Stimulated activated CD4-positive, alpha-beta T cell treated with anti-CD3 and anti-CD28 coated beads, Interleukin-4, amount 100 ng/mL, for 24 hours (primary cell): ENCODE measurements around the gene TOPBP1.
A peak's percentile ranks its signal among the peaks of the same experiment; 100 is the strongest.
"Not testable (repeated sequence)": the region's sequence is repeated elsewhere in the genome, so short reads cannot be mapped to it uniquely, and the experiment has no call there.

Experiments
- DNase-seq: peaks from one replicate; pipeline ENCODE4 v3.0.0-alpha.2; 2020

Gene TOPBP1

DNA sequence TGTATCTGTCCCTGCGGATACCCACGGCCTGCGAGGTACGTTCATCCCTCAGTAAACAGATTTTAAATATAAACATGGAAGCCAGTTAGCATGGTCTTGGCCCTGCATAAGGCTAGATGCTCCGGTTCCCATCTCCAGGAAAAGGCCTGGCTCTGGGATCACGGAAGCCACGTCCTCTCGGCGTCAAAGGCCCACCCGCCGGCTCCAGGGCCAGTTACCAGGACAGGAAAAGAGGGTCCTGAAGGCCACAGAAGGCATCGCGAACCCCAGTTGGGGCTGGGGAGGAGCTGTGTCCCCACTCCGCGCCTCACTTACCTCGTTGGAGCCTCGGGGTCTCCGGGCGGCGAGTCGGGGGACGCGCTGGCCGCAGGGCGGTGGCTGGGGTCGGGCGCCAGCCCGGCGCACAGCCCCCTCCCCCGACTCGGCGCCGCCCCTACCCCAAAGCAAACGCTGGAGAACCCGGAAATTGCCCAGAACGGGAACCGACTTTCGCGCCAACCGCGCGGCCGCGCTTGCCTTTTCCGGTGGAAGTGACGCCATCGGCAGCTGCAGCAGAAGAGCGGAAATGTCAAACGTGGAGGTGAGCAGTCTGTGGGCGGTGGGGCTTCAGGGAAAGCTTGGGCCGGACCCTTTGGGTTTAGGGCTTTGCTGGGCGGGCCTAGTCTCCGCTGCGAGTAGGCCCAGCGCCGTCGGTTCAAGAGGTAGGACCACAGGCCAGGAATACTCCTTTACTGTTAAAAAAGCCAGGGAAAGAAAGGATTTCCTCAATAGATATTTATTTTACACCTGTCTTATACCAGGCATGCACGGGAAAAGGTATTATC, at the start of gene TOPBP1:
Gene TOPBP1 (minus strand): TSS at position 488 of the 824 bp plus-strand sequence. CDS start 814 bp downstream, outside the sequence.
- DNase-seq: peak; percentile 91

DNA sequence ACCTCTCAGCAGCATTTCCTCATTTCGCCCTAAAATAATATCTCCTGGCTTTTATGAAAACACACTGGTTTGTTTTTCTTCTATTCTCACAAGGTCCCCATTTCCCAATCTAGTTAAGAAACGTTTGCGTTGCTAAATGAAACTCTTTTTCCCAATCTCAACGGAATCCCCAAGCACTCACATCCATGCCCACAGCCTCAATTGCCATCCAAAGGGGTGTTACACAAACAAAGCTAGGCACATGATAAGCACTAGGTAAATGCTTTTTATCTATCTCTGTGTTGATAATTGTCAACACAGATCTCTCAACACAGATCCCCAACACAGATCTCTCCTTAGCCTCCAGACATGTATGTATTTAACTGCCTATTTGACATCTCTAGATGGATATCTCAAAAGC, 49.3 kb upstream of the TOPBP1 start:
- DNase-seq: no peak

DNA sequence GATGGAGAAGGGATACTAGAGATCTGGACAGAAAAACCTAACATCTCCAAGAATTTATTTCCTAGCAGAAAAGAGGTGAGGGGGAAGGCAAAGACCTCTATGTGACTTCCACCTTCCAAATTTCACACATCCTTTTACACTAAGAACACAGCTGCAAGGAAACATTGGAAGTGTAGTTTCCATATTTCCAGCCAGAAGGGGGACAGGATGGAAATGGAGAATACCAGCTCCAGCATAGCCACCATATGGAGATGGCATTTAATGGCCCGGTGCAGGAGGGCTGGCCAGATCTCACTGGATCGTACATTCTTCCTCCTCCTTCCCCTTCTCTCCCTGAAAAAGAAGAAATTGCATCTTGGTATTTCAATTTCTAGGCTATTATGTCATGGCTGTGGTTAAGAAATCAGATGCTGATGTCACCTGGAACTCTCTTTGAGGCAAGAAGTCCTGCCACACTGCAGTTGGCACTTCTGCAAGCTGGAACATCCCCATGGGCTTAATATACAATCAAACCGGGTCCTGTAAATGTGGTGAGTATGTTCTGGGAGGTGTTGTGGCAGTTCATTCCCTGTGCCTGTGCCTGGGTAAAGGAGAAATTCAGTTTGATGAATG, 47.5 kb upstream of the TOPBP1 start:
- DNase-seq: no peak

DNA sequence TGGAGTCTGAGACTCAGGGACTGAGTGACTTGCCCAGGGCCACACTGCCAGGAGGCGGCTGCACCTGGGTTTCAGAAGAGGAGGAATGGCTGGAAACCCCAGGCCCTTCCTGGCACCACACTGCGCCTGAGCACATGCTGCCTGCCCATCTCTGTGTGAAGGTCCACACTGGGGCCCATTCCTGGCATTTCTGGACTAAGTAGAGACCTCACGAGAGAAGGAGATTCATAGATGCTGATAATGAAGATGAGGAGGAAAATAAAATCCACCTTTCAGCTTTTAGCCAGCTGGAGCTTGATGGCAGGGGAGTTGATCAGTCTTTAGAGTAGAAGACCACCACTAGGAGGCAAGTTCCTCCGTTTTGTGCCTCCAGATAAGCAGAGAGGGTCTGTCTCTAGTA, 44.3 kb upstream of the TOPBP1 start:
- DNase-seq: no peak

DNA sequence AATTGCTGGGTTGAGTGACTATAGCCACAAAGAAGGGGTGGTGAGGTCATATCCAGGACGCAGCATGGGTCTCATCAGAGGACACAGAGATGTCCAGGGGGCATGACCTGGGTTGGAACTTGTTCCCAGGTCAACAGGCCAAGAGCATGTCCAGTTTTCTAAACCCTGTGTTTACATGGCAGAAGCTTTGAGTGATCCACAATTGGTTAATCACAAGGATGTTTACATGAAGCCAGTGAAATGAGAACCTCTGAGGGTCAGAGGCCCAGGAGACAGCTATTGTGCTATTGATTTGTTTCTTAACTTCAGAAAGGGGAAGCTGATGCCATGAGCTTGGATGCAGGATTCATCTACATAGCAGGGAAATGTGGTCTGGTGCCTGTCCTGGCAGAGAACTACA, 42.2 kb upstream of the TOPBP1 start:
- DNase-seq: no peak

DNA sequence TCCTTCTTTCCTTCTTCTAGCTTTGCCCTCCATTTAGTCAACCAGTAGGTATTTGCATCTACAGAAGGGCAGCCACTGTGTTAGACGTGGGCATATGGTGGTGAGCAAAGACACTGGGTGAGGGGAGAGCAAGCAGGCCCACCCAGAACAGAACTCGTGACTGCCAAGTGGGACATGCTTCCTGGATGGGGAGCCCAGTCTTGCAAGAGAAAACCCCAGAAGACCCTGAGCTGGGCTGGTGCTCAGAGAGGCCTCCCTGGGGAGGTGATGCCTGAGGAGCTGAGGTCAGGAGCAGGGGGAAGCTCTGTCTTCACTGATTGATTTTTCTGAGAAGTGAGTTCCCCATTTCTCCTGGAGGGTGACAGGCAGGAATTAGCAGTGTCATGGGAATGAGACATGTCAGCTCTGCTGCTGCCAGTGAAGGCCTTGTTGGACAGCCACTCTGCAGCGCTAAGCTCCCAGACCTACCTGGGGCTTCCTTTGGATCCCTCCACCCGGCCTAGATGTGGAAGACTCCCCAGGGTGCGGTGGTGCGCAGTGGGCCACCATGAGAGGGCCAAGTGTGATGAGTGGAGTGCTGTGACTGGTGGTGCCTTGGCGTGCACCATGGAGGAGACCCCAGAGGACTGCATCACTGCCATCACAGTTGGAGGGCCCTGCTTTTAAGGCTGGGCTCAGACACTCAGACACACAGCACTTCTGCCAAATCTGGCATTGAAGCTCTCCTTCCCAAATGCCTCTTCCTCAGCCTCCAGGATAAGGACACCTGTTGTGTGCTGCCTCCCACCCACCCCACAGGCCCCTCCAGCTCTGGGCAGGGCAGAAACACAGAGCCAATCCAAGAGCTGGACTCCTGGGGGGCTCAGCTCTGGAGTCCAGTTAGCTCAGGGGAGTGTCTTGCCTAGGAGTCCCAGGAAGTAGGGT, 40.0 kb upstream of the TOPBP1 start:
- DNase-seq: no peak

DNA sequence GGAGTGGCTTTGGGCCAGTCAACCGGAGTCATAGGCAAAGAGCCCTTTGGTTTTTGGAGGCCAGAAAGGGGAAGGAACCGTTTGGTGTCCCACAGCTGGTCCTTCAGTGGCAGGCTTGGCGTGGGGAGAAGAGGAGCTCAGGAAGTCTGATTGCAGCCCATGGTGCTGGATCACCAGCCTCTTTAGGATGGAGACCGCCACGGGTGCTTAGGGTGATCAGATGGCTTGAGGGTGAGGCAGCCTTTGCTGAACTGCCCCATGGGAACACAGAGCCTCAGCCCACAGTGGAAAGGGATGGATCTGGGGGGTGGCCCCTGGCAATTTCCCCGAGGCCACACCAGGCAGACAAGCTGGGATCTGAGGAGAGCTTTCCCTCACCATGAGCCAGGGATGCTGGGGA, 38.6 kb upstream of the TOPBP1 start:
- DNase-seq: no peak

DNA sequence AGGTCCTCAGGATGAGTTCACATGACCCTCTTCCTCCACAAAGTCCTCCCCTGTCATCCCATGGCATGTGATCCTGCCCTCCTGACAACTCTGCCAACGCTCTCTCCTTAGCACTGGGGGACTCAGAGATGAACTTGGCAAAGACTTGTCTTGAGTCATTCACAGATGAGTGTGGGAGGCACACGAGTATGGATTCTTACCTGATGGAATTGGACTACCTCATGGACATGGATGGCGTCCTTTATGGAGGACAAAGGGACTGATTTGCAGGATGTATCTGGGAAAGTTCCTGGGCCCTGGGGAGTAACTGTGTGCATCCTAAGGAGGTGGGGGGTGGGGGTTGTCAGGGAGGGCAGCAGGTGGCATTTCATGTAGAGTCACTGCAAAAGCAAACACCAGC, 38.2 kb upstream of the TOPBP1 start:
- DNase-seq: no peak

DNA sequence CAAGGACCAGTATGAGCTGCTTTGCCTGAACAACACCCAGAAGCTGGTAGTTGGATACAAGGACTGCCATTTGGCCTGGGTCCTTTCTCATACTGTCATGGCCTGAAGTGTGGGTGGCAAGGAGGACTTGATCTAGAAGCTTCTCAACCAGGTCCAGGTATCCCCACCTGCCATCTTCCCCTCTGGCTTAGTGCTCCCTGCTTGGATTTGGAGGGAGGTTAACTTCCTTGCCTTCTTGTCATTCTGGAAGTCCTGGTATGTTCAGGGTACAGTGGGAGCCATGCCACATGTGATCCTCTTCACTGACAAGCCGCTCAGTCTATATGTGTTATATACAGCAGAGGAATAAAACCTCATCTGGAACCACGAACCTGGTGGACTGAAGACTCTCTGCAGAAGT, 37.7 kb upstream of the TOPBP1 start:
- DNase-seq: no peak

DNA sequence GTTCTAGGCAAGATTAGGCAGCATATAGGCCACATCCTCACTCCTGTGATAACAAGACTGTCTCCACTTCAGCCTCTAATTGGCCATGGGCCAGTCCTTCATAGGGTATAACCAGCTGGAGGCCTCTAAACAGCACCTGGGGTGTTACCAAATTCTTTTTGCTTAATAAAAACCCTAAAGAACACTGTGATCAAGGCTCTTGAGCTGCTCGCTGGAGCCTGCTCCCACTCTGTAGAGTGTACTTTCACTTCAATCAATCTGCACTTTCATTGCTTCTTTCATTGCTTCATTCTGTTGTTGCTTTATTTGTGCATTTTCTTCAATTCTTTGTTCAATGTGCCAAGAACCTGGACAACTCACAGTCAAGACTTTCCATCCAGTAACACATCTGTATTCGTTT, 36.2 kb upstream of the TOPBP1 start:
- no peak for DNase-seq

DNA sequence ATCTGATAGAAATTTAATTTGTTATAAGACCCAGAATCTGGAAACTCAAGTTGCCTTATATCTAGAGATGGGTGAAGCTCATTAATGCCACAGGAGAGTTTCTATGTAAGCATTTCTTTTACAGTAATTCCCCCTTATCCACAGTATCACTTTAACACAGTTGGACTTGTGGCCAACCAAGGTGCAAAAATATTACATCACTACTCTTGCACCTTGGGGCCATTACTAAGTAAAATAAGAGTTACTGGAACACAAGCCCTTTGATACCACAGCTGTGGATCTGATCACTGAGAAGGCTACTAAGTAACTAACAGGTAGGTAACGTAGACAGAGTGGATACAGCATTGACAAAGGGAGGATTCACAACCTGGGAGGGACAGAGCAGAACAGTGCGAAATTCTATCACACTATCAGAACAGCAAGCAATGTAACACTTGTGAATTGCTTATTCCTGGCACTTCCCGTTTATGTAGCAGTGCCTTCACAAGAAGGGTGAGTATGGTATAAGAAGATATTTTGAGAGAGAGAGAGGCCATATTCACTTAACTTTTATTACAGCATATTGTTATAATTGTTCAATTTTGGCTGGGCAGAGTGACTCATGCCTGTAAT, 33.9 kb upstream of the TOPBP1 start:
- DNase-seq: no peak

DNA sequence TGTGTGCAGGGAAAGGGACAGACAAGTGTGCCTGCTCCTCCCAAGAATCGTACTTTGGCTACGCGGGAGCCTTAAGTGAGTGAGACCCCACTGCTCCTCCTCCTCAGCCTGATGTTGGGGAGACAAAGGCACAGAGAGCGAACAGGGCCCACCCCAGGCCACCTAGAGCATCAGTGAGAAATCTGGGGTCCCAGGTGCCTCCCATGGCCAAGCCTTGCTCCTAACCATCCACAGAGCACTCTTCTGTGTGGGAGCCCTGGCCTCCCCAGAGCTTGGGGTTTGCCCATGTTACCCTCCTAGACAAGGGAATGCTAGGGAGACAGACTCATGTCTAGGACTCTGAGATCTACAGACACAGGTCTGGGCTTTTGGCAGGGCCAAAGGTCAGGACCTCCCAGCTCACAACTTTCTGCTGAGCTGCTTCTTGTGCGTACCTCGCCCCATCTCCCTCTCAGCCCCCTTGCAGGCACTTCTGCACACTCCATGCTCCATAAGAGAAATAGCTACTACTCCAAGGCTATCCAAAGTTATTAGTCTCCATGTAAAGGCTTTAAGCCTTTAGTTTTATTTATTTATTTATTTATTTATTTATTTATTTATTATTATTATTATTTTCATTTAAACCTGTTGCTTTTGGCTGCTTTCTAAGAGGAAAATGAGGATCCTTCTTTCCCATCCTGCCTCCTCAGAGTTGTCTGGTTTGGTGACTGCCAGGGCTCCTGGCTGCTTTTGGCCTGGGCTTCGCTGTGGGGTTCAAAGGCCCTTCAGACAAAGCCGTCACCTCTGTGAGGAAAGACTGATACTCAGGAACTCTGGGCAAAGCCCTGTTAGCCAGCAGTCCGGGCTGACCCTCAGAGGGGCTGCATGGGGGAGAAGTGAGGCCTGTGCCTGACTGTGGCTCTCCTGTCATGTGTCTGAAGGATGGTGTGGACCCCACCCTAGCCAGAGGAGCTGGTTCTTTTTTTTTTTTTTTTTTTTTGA, 32.8 kb upstream of the TOPBP1 start:
- no peak for DNase-seq

DNA sequence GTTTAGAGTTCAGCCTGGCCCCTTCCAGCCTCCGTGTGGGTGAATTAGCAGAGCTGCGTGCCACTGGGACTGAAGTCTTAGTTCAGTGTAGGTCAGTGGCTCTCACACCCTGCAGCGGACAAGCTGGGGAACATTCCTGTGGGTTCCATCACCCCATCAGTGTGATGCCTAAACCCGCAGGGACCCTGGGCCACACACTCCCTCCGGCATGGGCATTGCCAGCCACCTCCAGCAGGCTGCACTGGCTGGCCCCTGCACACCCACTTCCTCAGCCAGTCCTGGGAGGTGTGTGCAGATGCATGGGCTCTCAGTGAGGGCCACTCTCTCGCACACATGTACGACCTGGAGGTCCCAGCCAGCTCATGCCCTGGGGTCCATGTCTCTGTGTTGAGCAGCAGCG, 32.1 kb upstream of the TOPBP1 start:
- no peak for DNase-seq

DNA sequence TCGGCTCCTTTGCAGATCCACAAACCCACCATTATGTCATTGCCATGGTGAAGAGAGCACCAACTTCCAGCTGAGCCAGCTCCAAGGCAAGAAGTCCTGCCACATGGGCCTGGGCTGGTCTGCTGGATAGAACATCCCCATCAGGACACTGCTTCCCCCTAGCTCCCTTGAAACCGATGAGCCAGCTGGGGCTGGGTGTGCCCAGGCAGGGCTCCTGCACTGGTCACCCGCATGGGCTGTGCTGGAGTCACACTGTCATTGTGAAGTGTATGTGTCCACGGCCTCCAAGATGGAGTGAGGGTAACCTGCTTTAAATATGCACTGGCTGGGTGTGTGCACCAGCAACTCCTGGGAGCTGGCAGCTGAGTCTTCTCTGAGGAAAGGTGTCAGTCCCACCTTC, 31.0 kb upstream of the TOPBP1 start:
- DNase-seq: no peak

DNA sequence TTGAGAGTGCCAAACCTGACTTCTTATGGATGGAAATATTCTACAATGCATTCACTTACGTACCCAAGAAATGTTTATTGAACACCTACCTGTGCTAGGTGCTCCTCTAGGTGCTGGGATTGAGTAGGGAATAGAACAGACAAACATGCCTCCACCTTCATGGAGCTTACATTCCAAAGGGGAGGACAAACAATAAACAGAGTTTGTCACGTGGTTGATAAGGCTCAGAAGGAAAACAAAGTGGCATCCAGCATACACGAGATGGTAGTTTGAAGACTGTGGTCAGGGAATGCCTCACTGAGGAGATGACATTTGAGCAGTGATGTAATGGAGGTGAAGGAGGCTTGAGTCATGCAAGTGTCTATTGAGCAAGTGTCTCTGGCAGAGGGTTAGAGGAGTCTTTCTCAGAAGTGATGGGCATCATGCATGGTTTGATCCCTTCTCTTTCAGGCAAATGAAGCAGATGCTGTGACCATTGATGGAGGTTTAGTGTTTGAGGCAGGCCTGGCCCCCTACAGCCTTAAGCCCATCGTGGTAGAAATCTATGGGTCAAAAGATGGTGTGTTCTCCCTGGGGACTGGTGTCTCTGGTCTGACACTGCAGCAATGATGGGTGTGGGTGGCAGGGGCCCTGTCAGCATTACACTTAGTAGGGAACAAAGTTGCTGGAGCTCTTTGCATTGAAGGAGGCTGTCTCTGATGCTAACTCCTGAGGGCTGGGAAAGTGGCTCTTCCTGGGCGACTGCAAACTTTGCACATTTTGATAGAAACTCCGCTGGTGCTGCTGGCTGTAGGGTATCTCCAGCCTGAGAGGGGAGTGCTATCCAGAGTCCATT, 29.7 kb upstream of the TOPBP1 start:
- DNase-seq: no peak

DNA sequence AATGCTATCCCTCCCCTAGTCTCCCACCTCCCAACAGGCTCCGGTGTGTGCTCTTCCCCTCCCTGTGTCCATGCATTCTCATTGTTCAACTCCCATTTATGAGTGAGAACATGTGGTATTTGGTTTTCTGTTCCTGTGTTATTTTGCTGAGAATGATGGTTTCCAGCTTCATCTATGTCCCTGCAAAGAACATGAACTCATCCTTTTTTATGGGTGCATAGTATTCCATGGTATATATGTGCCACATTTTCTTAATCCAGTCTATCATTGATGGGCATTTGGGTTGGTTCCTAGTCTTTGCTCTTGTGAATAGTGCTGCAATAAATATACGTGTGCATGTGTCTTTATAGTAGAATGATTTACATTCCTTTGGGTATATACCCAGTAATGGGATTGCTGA, 16.3 kb upstream of the TOPBP1 start:
- not testable (repeated sequence) for DNase-seq

DNA sequence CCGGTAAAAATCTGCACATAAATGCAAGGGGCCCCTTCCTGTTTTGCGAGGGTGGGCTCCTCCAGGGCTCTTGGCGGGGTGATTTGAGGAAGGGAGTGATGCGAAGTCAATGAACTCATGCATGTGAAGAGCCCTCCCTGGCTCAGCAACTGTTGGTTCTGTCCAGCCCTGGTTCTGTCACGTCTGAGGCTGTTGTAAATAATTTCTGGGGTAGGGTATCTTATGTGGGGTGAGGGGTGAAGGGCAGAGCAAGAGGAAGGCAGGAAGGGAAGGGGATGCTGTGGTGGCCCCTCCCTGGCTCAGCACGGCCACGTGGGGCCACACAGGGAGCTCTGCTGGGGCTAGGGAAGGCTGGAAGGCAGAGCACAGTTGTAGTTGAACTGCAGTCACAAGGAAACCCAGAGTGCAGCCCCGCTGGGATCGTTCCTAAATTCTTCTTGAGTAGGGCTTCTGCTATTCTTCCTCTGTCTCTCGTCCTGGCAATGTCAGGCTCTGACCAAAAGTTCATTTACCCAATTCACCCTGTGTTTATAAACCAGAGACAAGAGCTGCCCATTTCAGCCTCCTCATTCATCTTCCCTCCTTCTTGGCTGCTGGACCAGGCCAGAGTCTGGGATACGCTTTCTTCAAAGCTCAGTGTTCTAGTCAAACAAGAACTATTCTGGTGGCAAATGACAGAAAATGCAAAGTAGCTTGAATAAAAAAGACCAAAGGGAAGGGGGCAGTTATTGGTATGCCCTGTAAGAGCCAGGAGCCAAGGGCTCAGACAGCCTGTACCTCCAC, 14.8 kb upstream of the TOPBP1 start:
- DNase-seq: no peak

DNA sequence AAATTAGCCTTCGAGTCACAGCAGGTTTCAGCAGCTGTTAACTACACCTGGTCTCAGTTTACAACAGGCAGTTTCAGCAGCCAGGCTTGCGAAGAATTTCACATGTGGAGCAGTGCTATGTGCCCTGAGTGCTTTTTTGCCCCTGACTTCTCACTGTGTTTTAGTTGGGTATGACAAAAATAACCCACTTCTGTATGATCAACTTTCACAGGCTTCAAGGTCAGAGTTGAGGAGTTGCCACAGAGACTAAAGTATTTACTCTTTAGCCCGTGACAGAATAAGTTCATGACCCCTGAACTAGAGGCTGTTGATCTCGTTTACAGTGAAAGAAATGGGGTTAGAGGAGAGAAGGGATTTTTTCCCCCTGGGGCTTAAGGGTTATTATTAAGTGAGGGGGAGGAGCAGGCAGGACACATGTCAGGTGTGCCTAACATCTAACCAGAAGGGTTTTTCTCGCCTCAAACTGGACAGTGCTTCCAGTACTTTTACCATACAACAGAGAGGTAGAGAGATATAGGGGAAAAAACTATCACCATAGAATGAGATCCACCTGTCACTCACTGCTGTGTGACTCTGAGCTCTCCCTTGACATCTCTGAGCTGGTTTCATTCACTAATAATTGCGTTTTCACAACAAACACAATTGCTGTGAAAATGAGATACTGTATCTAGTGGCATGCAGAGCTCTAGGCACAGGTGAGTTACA, 14.0 kb upstream of the TOPBP1 start:
- no peak for DNase-seq

DNA sequence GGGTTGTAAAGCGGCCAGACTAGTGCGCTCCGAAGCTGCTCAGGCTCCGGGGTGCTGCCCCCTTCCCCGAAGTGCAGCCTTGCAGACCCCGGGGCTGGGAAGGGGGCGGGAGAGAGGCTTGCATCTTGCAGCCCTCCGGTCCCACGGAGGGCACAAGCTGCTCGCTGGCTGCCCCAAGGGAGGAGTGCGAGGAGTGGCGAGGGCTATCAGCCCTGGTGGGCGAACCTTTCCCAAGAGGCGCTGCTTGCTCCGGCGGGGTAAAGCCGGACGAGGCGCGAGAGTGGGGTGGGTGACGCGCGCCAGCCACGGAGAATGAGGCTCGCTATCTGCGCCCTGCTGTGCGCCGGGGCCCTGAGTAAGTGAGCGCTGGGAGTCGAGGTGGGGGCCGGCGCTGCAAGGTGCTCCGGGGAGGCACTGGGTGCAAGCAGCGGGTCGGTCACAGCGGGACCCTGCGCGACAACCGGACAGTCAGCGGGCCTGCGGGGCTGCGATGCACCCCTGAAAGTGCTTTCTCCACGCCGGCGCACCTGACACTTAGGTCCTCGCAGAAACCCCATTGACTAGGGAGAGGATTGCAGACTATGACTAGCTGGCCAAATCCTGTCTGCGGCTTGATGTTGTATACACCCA, 12.7 kb upstream of the TOPBP1 start:
- no peak for DNase-seq
